ENCODE results near the gene TPH2. TPM values are rescaled to one million over a fixed set of nuclear protein-coding genes. Genes with fewer than 3 reads are reported as not detected.

Gene TPH2
- total RNA-seq, 1 experiment from 2014 or later: not detected

GRCh38 chr12:71967211-71967610, 28.6 kb downstream of the TPH2 start:
- Histone ChIP-seq H3K27me3 (ENCODE audit: insufficient read depth, low read depth) (no peaks in the 10 kb centered on the region), H3K4me3 (no peak overlapping the region), H2AFZ (no peak overlapping the region), H3K4me1 (replicated peaks; ENCODE audit: insufficient read depth) (no peaks in the 10 kb centered on the region), H3K27ac (no peak overlapping the region), H3K9me3 (ENCODE audit: insufficient read depth, low read depth) (no peaks in the 10 kb centered on the region), H3K9me2 (ENCODE audit: insufficient read depth) (no peaks in the 10 kb centered on the region), H3F3A (ENCODE audit: insufficient read depth, low read depth) (no peaks in the 10 kb centered on the region), H3K4me2 (no peak overlapping the region), H3K36me3 (ENCODE audit: low read depth) (no peaks in the 10 kb centered on the region), H4K20me1 (ENCODE audit: insufficient read depth) (no peaks in the 10 kb centered on the region), H3K79me2 (ENCODE audit: low read depth) (no peaks in the 10 kb centered on the region)
- intact Hi-C loops (cut with micrococcal nuclease; ENCODE audit: unreplicated experiment): no loop called here
- BruUV-seq (replicated peaks): no TSS peak
- CTCF ChIA-PET: no interaction called here
- TF ChIP-seq EZH2 (IDR thresholded peaks at IDR 0.05; ENCODE audit: low read depth) (no peak), CTCF (conservative IDR thresholded peaks at IDR 0.05) (no peak)
- POLR2A ChIA-PET (ENCODE audit: unreplicated experiment): no interaction called here
- no peak for DNase-seq

DNA sequence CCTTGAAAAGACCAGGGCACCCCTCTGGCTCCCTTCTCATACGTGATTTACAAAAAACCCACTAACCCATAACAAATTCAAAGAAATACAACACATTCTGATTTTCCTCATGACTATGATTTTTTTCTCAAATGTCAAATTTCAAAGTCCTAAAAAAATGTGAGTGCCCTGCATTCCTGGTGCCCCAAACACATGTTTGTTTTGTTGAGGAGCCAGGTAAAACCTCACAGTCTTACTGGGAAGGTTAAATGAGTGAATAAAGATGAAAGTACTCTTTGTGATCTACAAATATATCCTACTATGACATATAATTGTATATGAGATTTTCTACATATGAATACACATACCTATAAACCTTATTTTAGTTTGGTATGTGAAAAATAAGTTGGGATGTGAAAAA, 30.7 kb downstream of the TPH2 start:
- H3K79me2 ChIP-seq (ENCODE audit: low read depth): no peaks in the 10 kb centered on the region
- no peak for DNase-seq
- H3F3A ChIP-seq (ENCODE audit: insufficient read depth, low read depth): no peaks in the 10 kb centered on the region
- no peaks in the 10 kb centered on the region for H3K4me1 ChIP-seq (replicated peaks; ENCODE audit: insufficient read depth)
- H3K9me3 ChIP-seq (ENCODE audit: insufficient read depth, low read depth): no peaks in the 10 kb centered on the region
- no peaks in the 10 kb centered on the region for H3K27me3 ChIP-seq (ENCODE audit: insufficient read depth, low read depth)
- no peak overlapping the region for H3K27ac ChIP-seq
- ChIA-PET CTCF (no interaction called here), POLR2A (ENCODE audit: unreplicated experiment) (no interaction called here)
- intact Hi-C loops (cut with micrococcal nuclease; ENCODE audit: unreplicated experiment): no loop called here
- no TSS peak for BruUV-seq (replicated peaks)
- no peak overlapping the region for H3K4me2 ChIP-seq
- H3K4me3 ChIP-seq: no peak overlapping the region
- H3K9me2 ChIP-seq (ENCODE audit: insufficient read depth): no peaks in the 10 kb centered on the region
- no peak overlapping the region for H2AFZ ChIP-seq
- no peak for TF ChIP-seq EZH2 (IDR thresholded peaks at IDR 0.05; ENCODE audit: low read depth)
- TF ChIP-seq CTCF (conservative IDR thresholded peaks at IDR 0.05): no peak
- H4K20me1 ChIP-seq (ENCODE audit: insufficient read depth): no peaks in the 10 kb centered on the region
- H3K36me3 ChIP-seq (ENCODE audit: low read depth): no peaks in the 10 kb centered on the region

GRCh38 chr12:71970031-71970430, 31.4 kb downstream of the TPH2 start:
- no peak for DNase-seq
- no TSS peak for BruUV-seq (replicated peaks)
- H2AFZ ChIP-seq: no peak overlapping the region
- CTCF ChIA-PET: no interaction called here
- H3K9me2 ChIP-seq (ENCODE audit: insufficient read depth): no peaks in the 10 kb centered on the region
- H3K36me3 ChIP-seq (ENCODE audit: low read depth): no peaks in the 10 kb centered on the region
- no peaks in the 10 kb centered on the region for H4K20me1 ChIP-seq (ENCODE audit: insufficient read depth)
- H3K9me3 ChIP-seq (ENCODE audit: insufficient read depth, low read depth): no peaks in the 10 kb centered on the region
- no peak overlapping the region for H3K4me2 ChIP-seq
- intact Hi-C loops (cut with micrococcal nuclease; ENCODE audit: unreplicated experiment): no loop called here
- H3K27ac ChIP-seq: no peak overlapping the region
- no peaks in the 10 kb centered on the region for H3K4me1 ChIP-seq (replicated peaks; ENCODE audit: insufficient read depth)
- TF ChIP-seq CTCF (conservative IDR thresholded peaks at IDR 0.05) (no peak), EZH2 (IDR thresholded peaks at IDR 0.05; ENCODE audit: low read depth) (no peak)
- no peaks in the 10 kb centered on the region for H3F3A ChIP-seq (ENCODE audit: insufficient read depth, low read depth)
- POLR2A ChIA-PET (ENCODE audit: unreplicated experiment): no interaction called here
- no peaks in the 10 kb centered on the region for H3K79me2 ChIP-seq (ENCODE audit: low read depth)
- H3K4me3 ChIP-seq: no peak overlapping the region
- H3K27me3 ChIP-seq (ENCODE audit: insufficient read depth, low read depth): no peaks in the 10 kb centered on the region

Measured in PC-9 (cell line).